GM21526 (cell line): ENCODE measurements around the gene UBL5.
"Not testable (repeated sequence)": the region's sequence is repeated elsewhere in the genome, so short reads cannot be mapped to it uniquely, and the experiment has no call there.

Experiments
- ATAC-seq: cut with Tn5 transposase; IDR thresholded peaks from one replicate; pipeline ENCODE4 v1.9.1; 2021; ENCODE audit warnings: moderate library complexity; ENCODE audit not compliant: unreplicated experiment, low FRiP score

Gene UBL5

GRCh38 chr19:9808855-9809824, 18.6 kb upstream of the UBL5 start:
- ATAC-seq: no peak

GRCh38 chr19:9811139-9811538, 16.6 kb upstream of the UBL5 start:
- no peak for ATAC-seq

GRCh38 chr19:9818175-9818733, 9.5 kb upstream of the UBL5 start:
- no peak for ATAC-seq

GRCh38 chr19:9818734-9819595, 8.8 kb upstream of the UBL5 start, which contains the start of gene FBXL12:
TSS of gene FBXL12 (minus strand) at chr19:9819079. CDS start at chr19:9818813, 266 bp downstream.
- peak; percentile 78 for ATAC-seq

- ATAC-seq: no peak
Observed at GRCh38 chr19:9819596-9819909, 8.2 kb upstream of the UBL5 start.

GRCh38 chr19:9820034-9820433, 7.7 kb upstream of the UBL5 start:
- ATAC-seq: not testable (repeated sequence)

- ATAC-seq: no peak
Observed at GRCh38 chr19:9823816-9824215, 3.9 kb upstream of the UBL5 start.

- ATAC-seq: no peak
Observed at GRCh38 chr19:9828551-9829063, 889 bp downstream of the UBL5 start.

GRCh38 chr19:9834307-9834725, 6.6 kb downstream of the UBL5 start:
- ATAC-seq: no peak

GRCh38 chr19:9834726-9835506, 7.2 kb downstream of the UBL5 start, which contains the start of gene PIN1:
TSS of gene PIN1 (plus strand) at chr19:9835318. CDS start at chr19:9835345, 27 bp downstream.
- ATAC-seq: peak; percentile 86

- peak; percentile 16 for ATAC-seq
Observed at GRCh38 chr19:9835507-9835949, 7.8 kb downstream of the UBL5 start.

GRCh38 chr19:9836021-9836420, 8.3 kb downstream of the UBL5 start:
- no peak for ATAC-seq

GRCh38 chr19:9838324-9838723, 10.6 kb downstream of the UBL5 start:
- no peak for ATAC-seq

- no peak for ATAC-seq
Observed at GRCh38 chr19:9839415-9839814, 11.7 kb downstream of the UBL5 start.

GRCh38 chr19:9842834-9843625, 15.3 kb downstream of the UBL5 start:
- no peak for ATAC-seq

- ATAC-seq: not testable (repeated sequence)
Observed at GRCh38 chr19:9843626-9844273, 16.0 kb downstream of the UBL5 start.

GRCh38 chr19:9847087-9847671, 19.5 kb downstream of the UBL5 start:
- no peak for ATAC-seq

- no peak for ATAC-seq
Observed at GRCh38 chr19:9848060-9848459, 20.3 kb downstream of the UBL5 start.
